Activated T-helper 9 cell treated with anti-CD3 and anti-CD28 coated beads, Interleukin-2, amount 50 U/mL, for 16 hours (primary cell): ENCODE data around the gene ACO2.

Source experiments
- DNase-seq: peaks from one replicate; pipeline ENCODE4 v3.0.0-alpha.2; 2020; ENCODE audit warnings: low read depth

The ACO2 gene

GRCh38 chr22:41524809-41525449 lies 56.0 kb downstream of the ACO2 start:
- DNase-seq, result peak; percentile 29

- no peak for DNase-seq
These were observed 56.7 kb downstream of the ACO2 start for GRCh38 chr22:41525450-41526225.

- no peak for DNase-seq
These were observed 57.4 kb downstream of the ACO2 start for GRCh38 chr22:41526226-41526829.

- peak; percentile 58 for DNase-seq
These were observed 58.2 kb downstream of the ACO2 start for GRCh38 chr22:41526830-41527799.

- DNase-seq, result no peak
These were observed 59.3 kb downstream of the ACO2 start for GRCh38 chr22:41528132-41528766.

GRCh38 chr22:41528938-41529561 lies 60.1 kb downstream of the ACO2 start:
- DNase-seq, result no peak

- DNase-seq, result no peak
These were observed 62.2 kb downstream of the ACO2 start for GRCh38 chr22:41530890-41531714.

GRCh38 chr22:41531715-41532477 lies 63.0 kb downstream of the ACO2 start:
- DNase-seq, result no peak

- peak; percentile 58 for DNase-seq
These were observed 64.2 kb downstream of the ACO2 start for GRCh38 chr22:41532908-41533825.

GRCh38 chr22:41534219-41534618 lies 65.3 kb downstream of the ACO2 start:
- DNase-seq, result no peak

- DNase-seq, result no peak
These were observed 66.3 kb downstream of the ACO2 start for GRCh38 chr22:41535244-41535643.

- no peak for DNase-seq
These were observed 68.3 kb downstream of the ACO2 start for GRCh38 chr22:41537203-41537602.

GRCh38 chr22:41538583-41538982 lies 69.7 kb downstream of the ACO2 start:
- no peak for DNase-seq

GRCh38 chr22:41539146-41540005 lies 70.5 kb downstream of the ACO2 start:
- DNase-seq, result no peak

- no peak for DNase-seq
These were observed 71.0 kb downstream of the ACO2 start for GRCh38 chr22:41540006-41540315.

GRCh38 chr22:41540365-41540764 lies 71.4 kb downstream of the ACO2 start:
- no peak for DNase-seq

GRCh38 chr22:41541484-41541883 lies 72.6 kb downstream of the ACO2 start:
- DNase-seq, result no peak

GRCh38 chr22:41542224-41542623 lies 73.3 kb downstream of the ACO2 start:
- no peak for DNase-seq
